ENCODE data around the gene PRRG3.

The PRRG3 gene

DNA sequence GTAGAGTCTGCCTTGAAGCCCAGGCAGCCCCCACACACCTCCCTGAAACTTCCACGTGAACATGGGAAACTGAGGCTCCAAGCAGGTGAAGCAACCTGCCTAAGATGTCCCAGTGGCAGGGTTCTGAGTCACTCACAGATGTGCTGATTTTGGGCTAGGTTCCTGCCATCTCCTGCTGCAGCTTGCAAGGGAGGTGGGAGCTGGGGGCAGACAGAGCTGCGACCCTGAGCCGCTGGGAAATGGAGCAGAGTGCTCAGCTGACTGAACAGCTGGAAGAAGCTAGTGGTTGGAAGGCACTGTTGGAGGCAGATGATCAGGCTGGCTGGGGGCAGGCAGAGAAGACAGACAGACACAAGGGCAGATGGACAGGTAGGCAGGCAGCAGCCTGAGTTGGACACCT lies 17.0 kb downstream of the PRRG3 start:
- H3K4me1 ChIP-seq (ENCODE audit: insufficient read depth, low read length, severe bottlenecking): no peaks in the 10 kb centered on the region
- no peak overlapping the region for H2AFZ ChIP-seq (ENCODE audit: low read length)
- H3K9ac ChIP-seq (ENCODE audit: low read length): no peak overlapping the region
- no peak overlapping the region for H3K4me3 ChIP-seq (ENCODE audit: low read depth, low read length, poor library complexity, severe bottlenecking)
- H3K4me2 ChIP-seq (ENCODE audit: low read length): no peak overlapping the region
- H3K9me3 ChIP-seq (ENCODE audit: low read length): no peaks in the 10 kb centered on the region
- H3K36me3 ChIP-seq (ENCODE audit: insufficient read depth, low read length): no peaks in the 10 kb centered on the region
- H3K9me2 ChIP-seq (ENCODE audit: low read depth, low read length): no peaks in the 10 kb centered on the region
- H3F3A ChIP-seq (ENCODE audit: insufficient read depth, low read length): no peaks in the 10 kb centered on the region
- no peak for TF ChIP-seq EZH2 (IDR thresholded peaks at IDR 0.05; ENCODE audit: borderline replicate concordance, low read length)
- TF ChIP-seq, protein P1, sequence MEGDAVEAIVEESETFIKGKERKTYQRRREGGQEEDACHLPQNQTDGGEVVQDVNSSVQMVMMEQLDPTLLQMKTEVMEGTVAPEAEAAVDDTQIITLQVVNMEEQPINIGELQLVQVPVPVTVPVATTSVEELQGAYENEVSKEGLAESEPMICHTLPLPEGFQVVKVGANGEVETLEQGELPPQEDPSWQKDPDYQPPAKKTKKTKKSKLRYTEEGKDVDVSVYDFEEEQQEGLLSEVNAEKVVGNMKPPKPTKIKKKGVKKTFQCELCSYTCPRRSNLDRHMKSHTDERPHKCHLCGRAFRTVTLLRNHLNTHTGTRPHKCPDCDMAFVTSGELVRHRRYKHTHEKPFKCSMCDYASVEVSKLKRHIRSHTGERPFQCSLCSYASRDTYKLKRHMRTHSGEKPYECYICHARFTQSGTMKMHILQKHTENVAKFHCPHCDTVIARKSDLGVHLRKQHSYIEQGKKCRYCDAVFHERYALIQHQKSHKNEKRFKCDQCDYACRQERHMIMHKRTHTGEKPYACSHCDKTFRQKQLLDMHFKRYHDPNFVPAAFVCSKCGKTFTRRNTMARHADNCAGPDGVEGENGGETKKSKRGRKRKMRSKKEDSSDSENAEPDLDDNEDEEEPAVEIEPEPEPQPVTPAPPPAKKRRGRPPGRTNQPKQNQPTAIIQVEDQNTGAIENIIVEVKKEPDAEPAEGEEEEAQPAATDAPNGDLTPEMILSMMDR (IDR thresholded peaks at IDR 0.05; ENCODE audit: low read length): no peak
- H3K27me3 ChIP-seq (ENCODE audit: insufficient read depth, low read length): no peaks in the 10 kb centered on the region
- H3K27ac ChIP-seq (ENCODE audit: low read depth, low read length, poor library complexity, severe bottlenecking): no peak overlapping the region
- no peaks in the 10 kb centered on the region for H3K79me2 ChIP-seq (ENCODE audit: insufficient read depth, low read length)
- no peaks in the 10 kb centered on the region for H4K20me1 ChIP-seq (ENCODE audit: insufficient read depth, low read length)

DNA sequence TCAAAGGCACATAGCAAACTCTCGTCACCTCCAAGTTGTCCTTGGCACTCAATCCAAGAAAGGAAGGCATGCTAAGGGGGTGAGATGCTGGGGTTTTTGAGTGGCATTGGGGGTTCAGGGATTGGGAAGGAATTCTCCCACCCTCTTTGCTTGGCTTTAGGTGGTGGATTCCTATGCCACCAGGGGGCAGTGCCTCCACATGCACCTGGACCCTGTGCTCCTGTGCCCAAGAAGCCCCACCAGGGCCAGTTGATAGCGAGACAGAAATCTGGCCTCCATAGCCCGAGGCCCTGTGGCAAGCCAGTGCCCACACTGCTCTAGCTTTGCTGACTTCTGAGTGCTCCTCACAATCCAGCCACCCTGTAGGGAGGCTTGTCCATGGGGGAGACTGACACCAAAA lies 18.6 kb downstream of the PRRG3 start:
- Histone ChIP-seq H3F3A (ENCODE audit: insufficient read depth, low read length) (no peaks in the 10 kb centered on the region), H3K9me3 (ENCODE audit: low read length) (no peaks in the 10 kb centered on the region), H3K27me3 (ENCODE audit: insufficient read depth, low read length) (no peaks in the 10 kb centered on the region), H3K4me2 (ENCODE audit: low read length) (no peak overlapping the region), H2AFZ (ENCODE audit: low read length) (no peak overlapping the region), H3K4me3 (ENCODE audit: low read depth, low read length, poor library complexity, severe bottlenecking) (no peak overlapping the region), H3K27ac (ENCODE audit: low read depth, low read length, poor library complexity, severe bottlenecking) (no peak overlapping the region), H3K4me1 (ENCODE audit: insufficient read depth, low read length, severe bottlenecking) (no peaks in the 10 kb centered on the region), H3K9ac (ENCODE audit: low read length) (no peak overlapping the region), H4K20me1 (ENCODE audit: insufficient read depth, low read length) (no peaks in the 10 kb centered on the region), H3K79me2 (ENCODE audit: insufficient read depth, low read length) (no peaks in the 10 kb centered on the region), H3K9me2 (ENCODE audit: low read depth, low read length) (no peaks in the 10 kb centered on the region), H3K36me3 (ENCODE audit: insufficient read depth, low read length) (no peaks in the 10 kb centered on the region)
- TF ChIP-seq EZH2 (IDR thresholded peaks at IDR 0.05; ENCODE audit: borderline replicate concordance, low read length): no peak
- TF ChIP-seq, protein P1 (IDR thresholded peaks at IDR 0.05; ENCODE audit: low read length): peak; percentile 48; the same call in 1 of the 2 replicates

DNA sequence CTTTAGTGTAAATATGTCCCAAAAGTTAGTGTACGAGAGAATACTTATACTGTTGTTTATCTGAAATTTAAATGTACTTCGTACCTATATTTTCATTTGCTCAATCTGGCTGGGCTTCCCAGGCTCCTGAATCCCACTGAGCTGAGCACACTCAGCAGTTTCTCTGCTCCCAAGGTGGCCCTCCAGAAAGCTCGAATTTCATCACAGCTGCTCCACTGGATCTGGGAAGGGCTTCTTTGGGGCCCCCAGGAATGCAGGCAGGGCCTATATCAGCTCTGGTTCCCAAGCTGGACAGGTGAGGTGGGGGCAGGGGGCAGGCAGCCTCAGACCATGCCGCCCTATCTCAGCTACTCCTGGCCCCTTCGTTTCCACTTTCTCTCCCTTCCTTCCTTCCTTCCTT lies 19.1 kb downstream of the PRRG3 start:
- Histone ChIP-seq H3K4me2 (ENCODE audit: low read length) (no peak overlapping the region), H3K4me3 (ENCODE audit: low read depth, low read length, poor library complexity, severe bottlenecking) (no peak overlapping the region), H3K9ac (ENCODE audit: low read length) (no peak overlapping the region), H3K9me2 (ENCODE audit: low read depth, low read length) (no peaks in the 10 kb centered on the region), H3K9me3 (ENCODE audit: low read length) (no peaks in the 10 kb centered on the region), H3K36me3 (ENCODE audit: insufficient read depth, low read length) (no peaks in the 10 kb centered on the region), H4K20me1 (ENCODE audit: insufficient read depth, low read length) (no peaks in the 10 kb centered on the region), H3K27ac (ENCODE audit: low read depth, low read length, poor library complexity, severe bottlenecking) (no peak overlapping the region), H3K27me3 (ENCODE audit: insufficient read depth, low read length) (no peaks in the 10 kb centered on the region), H3K4me1 (ENCODE audit: insufficient read depth, low read length, severe bottlenecking) (no peaks in the 10 kb centered on the region), H3K79me2 (ENCODE audit: insufficient read depth, low read length) (no peaks in the 10 kb centered on the region), H3F3A (ENCODE audit: insufficient read depth, low read length) (no peaks in the 10 kb centered on the region), H2AFZ (ENCODE audit: low read length) (no peak overlapping the region)
- TF ChIP-seq, protein P1 (IDR thresholded peaks at IDR 0.05; ENCODE audit: low read length): no peak
- TF ChIP-seq EZH2 (IDR thresholded peaks at IDR 0.05; ENCODE audit: borderline replicate concordance, low read length): no peak
